SIG-M5 (cell line): ENCODE measurements around the gene TMEM273.

ENCODE experiments used
- DNase-seq: peaks from one replicate; lab custom pipeline; 2025; lab: John Stamatoyannopoulos, UW

TMEM273 gene

DNA sequence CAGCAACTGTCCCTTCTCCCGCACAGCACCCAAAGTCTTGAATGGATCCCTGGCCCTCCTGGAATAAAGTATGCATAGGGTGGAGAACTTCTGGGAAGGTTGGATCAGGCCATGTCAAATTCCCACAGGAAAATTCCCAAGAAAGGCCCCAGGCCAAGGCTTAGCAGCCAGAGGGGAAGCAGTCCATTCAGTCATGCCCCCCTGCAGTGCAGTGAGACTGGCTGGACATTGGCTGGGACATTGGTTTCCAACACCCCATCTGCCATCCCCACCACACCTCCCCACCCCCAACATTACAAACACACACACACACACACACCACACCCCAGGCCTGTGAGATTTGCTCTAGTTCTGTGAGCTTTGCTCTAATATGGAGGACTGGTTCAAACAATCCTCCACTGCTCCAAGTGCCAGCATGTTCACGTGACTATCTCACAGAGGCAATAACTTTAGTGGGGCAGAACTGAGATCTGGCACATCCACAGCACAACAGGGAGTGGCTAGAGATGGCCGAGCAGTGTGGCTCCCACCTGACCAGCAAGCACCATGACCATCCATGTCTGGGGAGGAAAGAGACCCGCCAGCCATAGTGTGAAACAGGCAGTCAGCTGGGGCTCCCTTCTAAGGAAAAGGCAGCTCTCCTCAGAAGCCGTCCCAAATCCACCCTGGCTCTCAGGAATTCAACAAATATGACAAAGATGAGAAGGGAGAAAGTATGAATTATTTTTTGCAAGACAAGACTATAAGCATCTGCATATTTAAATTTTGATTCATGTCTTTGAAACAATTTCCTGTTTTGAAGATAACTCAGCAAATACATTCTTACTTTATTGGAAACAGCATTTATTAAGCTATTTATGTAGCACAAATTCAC is 47.6 kb downstream of the TMEM273 start:
- DNase-seq = no peak

DNA sequence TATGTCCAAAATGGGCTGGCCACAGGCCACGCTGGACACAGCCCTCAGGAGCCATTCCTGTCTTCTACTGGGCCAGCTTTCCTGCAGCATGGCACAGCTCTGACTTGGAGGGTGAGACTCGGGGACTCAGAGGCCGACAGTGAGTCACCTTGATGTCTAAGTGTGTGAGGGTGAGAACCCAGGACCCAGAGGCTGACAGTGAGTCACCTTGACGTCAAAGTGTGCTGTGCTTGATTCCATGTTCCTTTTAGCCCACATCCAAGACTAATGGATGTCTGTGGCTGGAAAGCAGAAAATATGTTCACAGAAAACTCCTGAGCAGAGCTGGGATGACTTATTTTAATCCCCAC is 48.4 kb downstream of the TMEM273 start:
- no peak for DNase-seq

DNA sequence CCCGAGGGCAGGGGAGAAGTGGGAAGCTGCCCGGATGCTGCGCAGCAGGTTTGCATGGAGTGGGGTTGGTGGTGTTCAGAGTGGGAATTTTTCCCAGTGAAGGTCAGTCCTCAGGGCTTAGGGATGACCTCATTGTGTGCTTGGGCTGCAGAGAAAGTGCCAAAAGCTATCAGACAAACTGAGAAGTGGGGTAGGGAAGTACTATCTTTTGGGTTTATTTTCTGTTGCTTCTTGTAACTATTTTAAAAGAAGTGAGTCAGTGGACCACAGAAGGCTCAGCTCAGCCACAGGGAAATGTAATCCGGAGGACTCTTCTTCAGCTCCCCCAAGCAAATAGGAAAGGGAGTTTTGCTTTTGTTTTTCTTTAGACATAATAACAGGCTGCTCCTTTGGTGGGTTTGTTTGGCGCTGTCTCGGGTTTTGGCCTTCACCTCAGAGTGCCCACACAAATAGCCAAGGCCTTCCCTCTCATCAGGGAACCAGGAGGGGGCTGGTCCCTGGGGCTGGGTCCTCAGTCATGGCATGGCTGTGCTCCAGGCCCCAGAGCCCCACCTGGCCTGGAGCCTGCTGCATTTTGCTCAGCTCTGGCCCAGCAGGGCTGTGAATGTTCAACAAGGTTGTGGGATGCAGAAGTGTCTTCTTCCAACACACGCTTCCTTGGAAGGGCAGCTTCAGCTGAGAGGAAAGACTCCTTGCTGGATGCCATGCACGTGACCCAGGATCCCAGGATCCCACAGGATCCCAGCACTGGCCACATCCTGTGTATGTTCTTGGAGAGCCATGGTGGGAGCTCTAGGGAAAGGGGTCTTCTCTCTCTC is 49.0 kb downstream of the TMEM273 start:
- DNase-seq = peak; percentile 6

DNA sequence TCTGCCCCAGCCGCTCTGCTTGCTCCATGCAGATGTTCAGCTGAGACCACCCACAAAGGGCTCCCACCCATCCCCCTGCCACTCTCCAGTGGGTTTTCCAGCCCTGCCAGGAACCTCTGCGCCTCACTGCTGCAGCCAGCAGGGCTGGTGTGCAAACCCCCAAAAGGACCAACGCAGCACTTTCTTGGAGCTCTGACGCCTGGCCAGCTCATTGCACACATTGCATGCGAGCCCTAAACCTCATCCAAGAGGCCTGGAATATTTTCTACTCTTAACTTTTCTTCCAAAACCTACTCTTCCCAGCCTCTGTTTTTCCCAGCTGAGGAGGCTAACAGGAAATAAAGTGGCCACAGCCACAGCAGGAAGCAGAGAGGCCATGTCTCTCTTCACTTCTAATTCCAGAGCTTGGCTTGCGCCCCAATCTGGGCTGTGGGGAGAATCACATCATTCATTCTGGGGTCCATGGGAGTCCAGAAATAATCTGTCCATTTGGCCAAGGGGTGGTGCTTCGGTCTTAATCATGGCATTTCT is 49.8 kb downstream of the TMEM273 start:
- DNase-seq = no peak

DNA sequence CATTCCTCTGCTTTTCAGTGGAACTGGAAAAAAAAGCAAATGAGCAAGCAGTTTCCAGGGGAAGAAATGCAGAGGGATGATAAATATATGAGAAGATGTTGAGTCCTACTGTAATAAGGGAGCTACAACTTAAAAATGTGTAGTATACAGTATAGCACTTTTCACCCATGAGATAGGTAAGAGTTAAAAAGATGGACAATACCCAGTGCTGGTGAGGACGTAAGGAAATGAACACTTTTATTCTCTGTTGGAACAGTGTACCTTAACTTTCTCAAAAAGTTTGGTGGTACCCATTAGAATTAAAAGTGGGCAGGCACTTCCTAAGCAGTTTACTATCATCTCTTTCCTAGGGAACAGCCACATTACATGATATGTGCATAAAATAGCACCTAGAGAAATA is 51.7 kb downstream of the TMEM273 start:
- DNase-seq = no peak

DNA sequence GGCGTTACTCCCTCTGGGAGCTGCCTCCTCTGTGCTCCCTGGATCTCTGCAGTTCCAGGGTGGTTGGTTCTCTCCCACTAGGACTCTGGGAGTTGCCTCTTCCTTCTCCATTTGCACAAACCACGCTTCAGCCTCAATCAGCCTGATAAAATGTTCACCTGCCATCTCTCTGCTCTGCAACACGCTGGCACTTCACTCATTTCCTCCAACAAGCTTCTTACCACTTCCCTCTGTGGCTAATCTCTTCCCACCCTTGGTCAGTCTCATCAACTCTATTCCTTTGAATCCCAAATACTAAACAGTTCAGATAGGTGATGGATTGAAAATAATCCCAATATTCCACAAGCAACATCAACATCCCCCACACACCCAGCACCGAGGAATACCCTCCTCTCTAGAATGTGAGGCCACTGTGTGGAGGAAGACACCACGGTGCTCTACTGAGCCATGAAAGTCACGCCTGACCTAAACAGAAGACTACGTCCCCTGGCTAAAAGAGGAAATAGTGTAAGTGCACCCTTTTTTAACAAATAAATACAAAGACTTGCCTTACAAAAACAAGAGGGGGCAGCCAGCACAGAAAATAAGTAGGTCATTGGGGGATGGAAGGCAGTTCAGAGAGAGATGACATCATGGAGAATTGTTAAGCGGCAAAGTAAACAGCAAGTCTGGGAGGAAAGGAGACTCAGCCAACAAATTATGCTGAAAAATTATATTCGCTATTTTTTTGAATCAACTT is 52.4 kb downstream of the TMEM273 start:
- no peak for DNase-seq

DNA sequence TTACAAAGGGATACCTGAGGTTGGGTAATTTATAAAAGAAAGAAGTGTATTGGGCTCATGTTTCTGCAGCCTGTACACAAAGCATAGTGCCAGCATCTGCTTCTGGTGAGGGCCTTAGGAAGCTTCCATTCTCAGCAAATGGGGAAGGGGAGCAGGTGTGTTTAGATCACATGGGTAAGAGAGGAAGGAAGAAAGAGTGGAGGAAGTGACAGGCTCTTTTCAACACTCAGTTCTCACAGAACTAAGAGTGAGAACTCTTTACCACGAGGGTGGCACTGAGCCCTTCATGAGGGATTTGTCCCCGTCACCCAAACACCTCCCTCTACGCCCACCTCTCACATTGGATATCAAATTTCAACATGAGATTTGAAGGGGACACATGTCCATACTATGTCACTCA is 53.9 kb downstream of the TMEM273 start:
- DNase-seq = no peak

DNA sequence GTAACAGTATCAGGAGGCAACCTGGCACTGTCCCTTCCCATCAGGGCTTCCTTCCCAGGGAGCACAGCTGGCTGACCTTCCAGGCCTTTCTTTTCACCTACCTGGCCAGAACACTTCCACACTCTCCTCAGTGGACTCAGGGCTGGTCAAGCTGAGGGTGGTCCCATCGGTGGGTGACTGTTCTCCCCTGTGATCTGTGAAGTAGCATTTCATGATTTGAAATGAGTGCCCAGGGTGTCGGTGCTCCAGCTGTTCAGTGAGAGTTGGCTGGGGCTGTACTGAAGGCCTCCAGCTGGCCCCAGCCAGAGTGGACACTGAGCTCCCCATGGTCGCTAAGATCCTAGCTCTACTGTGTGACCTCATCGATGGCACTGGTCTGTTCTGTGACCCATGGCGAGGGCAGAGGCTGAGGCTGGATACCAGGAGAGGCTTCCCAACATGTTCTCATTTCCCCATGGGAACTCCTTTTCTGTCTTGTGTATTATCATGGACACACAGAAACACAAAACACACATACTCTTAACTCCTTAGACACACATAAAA is 54.4 kb downstream of the TMEM273 start, which contains the start of gene FAM170B:
FAM170B (minus strand) TSS at position 316 of the 543 bp plus-strand sequence; CDS start at position 213, 103 bp downstream.
- DNase-seq = no peak

DNA sequence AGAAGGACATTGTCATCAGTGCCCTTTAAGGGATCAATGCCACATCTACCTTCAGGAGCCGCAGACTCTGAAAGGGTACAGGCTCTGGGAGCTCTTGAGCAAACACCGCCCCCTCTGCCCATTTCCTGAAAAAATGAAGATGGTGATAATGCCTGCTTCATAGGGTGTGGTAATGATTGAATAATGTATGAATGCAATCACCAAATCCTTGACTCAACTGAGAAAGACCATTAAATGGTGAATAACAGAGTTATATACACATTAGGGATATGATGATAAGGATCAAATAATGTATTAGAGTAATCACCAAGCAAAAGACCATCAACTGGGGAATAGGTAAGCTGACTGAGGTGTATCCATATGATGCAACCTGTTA is 55.8 kb downstream of the TMEM273 start:
- DNase-seq = no peak

DNA sequence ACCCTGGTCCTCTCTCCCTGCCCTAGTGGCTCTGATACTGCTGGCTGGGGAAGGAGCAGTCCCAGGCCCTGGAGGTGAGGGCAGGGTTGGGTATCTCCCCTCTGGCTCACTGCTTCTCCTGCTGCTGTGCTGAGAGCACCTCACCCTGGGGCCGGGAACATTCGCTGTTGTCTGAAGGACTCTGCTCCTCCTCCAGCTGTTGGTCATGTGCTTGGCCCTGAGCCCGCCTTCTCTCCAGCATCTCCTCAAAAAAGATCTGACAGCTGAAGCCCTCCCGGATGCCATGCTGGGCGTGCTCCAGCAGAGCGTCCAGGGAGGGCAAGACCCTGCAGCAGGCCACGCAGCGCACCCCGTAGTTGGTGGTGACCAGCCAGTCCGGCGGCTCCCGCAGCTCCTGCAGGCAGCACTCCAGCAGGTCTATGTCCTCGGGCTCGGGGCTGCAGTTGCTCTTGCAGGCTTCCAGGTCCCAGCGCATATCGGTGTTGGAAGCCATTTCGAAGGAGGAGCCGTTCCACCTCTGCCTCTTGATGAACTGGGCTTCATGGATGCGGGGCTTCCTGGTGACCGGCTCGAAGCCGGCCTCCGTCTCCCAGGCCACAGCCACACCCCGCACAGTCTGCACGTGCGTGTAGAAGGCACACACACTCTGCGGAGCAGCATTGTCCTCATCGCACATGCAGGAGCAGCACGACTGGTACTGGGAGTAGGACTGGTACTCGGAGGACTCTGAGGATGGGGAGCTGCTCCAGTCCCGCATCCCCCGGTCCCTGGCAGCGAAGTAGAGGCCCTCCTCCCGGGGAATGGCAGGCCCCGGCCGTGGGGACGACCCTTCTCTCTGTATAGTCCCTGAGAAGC is 56.5 kb downstream of the TMEM273 start:
- DNase-seq = no peak

DNA sequence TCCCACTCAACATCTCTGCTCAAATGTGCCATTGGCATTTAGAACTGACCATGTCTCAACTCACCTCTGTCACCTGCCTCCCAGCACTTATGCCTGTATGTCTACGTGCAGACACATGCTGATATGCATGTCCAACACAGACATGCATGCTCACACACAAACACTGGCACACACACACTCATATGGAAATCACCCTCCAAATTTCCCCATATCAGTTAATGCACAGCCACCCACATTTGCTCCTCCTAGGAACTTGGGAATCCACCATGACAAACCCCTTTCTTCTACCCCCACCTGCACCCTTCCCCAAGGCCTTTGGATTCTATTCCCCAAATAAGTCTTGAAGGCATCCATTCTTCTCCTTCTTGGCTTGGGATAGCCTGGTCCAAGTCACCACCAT is 58.8 kb downstream of the TMEM273 start:
- DNase-seq = no peak

DNA sequence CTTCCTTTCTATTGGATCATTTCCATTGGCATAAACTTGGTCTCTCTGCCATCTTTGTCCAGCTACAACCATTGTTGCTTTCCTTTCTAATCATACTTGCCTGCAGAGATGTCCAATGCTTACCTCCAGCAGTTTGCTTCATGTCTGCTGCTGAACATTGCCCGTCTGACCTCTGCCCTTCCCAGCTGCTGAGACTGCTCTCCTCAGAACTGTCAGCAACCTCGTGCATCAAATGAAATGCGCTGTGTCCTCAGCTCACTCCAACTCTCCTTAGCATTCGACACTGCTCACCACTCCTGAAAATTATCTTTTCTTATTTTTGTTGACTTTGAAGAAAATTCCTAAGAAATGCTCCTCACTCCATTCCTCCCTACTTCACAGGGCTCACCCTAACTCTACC is 59.3 kb downstream of the TMEM273 start:
- no peak for DNase-seq

DNA sequence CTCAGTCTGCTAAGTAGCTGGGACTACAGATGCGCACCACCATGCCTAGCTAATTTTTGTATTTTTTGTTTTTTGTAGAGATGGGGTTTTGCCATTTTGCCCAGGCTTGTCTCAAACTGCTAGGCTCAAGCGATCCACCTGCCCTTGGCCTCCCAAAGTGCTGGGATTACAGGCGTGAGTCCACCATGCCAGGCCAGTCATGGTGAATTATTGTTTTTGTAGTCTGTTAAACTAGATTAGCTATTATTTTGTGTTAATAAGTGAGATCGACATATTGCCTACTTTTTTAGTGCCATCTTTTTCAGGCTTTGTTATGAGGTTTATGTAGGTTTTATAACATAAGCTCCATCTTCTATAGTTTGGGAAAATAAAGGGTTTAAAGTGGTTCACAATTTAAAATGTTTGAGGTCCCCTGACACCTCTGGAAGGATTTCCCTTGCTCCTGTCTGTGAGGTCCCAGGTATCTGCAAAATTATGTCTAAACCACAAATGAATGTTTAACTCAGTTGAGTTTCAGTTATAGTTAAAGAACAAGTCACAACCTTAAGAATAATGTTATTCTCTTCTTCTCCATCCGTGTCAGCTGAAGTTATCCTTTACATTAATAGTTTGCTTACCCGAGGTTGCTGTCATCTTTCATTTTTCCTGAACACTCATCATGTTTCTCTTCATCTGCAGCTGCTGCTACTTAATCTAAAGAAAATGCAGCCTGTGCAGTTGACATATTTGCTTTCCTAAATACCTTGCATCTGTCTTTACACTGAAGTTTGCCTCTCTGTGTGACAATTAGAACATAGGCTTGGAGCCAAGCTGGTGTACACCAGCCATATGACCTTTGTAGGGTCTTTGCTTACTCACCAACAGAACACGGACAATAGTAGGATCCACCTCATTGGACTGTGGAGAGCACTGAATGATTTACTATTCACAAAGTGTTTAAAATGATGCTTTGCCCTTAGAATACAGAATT is 63.9 kb downstream of the TMEM273 start:
- no peak for DNase-seq

DNA sequence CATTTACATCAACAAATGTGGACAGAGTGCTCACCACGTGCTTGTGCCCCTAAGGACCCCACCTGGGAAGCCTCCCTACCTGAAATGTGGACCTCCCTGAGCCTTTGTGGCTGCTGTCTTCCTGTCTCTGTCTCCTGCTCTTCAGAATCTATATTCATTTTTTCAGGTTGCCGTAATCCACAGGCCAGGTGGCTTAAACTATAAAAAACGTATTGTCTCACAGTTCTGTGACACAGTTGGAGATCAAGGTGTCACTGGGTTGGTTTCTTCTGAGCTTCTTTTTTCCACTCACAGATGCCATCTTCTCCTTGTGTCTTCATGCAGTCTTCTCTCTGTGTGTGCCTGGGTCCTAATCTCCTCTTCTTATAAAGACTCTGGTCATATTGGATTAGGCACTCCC is 67.3 kb downstream of the TMEM273 start:
- no peak for DNase-seq

DNA sequence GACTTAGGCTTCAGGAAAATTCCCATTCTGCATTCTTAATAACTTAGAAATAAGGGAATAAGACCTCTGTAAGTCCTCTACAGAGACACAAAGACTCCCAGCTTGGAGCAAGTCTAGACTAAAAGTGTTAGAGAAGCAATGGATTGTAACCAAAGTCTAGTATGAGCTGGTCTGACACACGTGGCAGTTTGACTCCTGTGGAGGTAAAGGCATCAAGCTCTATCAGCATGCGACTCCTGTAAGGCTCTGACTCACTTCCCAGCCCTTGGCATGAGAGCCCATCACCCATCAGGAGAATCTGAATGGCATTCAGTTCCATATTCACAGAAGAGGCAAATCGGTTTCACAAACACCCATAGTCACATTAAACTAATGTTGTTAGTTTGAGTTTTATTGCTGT is 68.4 kb downstream of the TMEM273 start:
- DNase-seq = no peak

DNA sequence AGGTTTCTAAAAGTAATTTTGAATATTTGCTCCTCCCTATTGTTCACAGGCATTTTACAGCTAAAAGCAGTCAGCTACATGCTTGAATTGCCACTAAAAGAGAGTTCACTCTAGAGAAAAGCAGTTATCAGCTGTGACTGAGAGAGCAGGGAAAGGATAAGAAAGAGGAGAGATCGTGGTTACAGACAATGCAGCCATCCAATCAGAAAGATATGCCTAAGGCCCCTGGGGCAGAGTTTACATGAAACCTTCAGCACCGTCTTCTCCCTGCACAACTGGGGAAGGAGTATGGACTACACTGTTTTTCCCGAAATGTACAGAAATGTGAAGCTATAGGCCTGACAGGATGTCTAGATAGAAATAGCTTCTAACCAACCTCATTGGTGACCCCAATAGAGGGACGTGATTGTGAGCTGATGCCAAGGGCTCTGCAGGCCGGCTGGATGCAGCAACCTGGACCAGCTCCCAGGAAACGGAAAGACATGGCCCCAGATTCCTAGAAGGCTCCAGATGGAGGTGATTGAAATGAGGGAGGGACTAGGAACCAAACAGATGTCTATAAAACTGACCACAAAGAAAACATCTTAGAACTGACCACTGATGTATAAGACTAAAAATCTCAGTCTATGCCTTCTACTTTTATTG is 69.6 kb downstream of the TMEM273 start:
- DNase-seq = no peak

DNA sequence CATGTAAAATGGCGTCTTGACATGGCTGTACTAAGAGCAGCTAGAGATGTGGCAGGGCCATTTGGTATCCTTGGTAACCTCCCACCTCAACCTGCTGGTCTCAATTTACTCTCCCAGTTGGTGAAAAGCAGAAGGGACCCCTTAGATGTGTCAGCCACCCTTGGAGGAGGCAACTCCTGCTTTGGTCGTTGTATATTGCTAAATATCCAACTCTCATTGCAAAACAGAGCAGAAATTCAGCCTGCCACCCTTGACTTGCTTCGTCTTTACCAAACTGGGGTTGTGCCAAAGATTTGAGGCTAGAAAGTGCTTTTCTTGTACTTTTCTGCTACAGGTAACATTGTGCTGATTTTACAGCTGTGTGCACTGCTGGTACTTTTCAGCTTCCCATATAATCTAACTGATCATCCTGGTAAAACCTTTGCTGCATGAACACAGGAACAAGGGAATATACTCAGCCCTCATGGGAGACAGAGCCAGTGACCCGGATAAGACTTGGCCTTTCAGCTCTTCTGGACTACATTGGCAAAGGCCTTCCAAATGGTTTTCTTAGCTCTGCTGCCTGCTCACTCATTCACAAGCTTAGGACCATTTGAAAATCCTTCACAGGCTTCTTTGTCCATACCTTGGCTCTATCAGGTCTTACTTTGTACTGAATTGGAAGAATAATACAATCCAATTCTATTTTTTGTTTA is 70.7 kb downstream of the TMEM273 start:
- no peak for DNase-seq

DNA sequence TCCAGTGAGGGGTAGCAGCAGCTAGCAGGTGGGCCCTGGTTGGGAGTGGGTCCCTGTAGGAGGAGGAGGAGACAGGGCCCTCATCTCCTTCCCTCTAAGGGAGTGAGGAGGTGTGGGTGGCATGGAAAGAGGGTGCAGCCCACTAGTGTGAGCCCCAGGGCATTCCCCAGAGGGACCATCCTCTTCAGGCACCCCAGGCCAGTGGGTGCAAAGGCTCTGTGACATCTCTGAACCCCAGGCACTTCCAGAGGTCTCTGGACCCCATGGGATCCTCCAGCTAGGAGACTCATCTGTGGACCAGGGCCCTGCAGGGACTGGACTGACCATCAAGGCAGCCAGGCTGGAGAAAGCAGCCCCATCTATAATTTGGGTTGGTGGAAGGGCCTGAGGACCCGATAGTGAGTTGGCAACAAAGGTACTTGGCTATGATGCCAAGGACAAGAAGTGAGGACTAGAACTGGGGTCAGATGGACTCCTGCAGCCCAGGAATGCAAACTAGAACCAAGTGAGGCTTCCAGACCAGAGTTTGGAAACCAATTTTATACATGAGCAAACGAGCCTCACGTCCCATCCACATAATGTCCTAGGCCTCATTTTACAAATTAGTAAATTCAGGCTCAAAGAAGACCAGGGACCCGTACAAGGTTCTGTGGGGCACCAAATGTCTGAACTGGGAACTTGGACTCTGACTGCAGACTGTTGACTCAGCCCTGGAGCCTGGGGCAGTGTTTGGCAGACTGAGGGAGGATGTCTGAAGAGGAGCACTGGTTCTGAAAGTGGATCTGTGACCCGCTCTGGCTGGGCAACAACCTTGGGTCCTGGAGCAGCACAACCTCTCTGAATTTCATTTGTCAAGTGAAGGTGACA is 71.4 kb downstream of the TMEM273 start:
- DNase-seq = no peak
